HEK293 (cell line): ENCODE measurements around the gene COL24A1.

Source experiments
- CTCF ChIA-PET: fragments of 350-600 bp; formaldehyde crosslinking; extraction: SDS; loops from one replicate; lab custom pipeline; 2021; ENCODE audit warnings: antibody characterized with exemption; lab: Yijun Ruan, JAX
- POLR2A ChIA-PET: fragments of 300-600 bp; formaldehyde crosslinking; extraction: SDS; loops from one replicate; lab custom pipeline; 2020; ENCODE audit warnings: antibody characterized with exemption, inconsistent platforms; lab: Yijun Ruan, JAX
- H3K27ac ChIP-seq: fragments of 200-500 bp; sonication (Bioruptor generic); 2 replicates; pipeline ENCODE4 v1.5.1; 2014; ENCODE audit warnings: low read depth, low read length, control low read depth, inconsistent platforms; ENCODE audit errors: extremely low read depth
- H3K36me3 ChIP-seq, 2 experiments: fragments of 200-500 bp in 1 of 2; sonication (Bioruptor generic) in 1 of 2; 1 replicate in 1 of 2; 2 replicates in 1 of 2; pipeline ENCODE4 v1.5.1; 2014 to 2017; ENCODE audit warnings: inconsistent platforms in 2 of 2, low read length in 2 of 2; ENCODE audit not compliant: control insufficient read depth in 2 of 2, insufficient read depth in 1 of 2
- H3K4me1 ChIP-seq: fragments of 200-500 bp; sonication (Bioruptor generic); 2 replicates; pipeline ENCODE4 v1.5.1; 2014; ENCODE audit warnings: mild to moderate bottlenecking, low read length, inconsistent platforms; ENCODE audit not compliant: control insufficient read depth, insufficient read depth
- H3K4me3 ChIP-seq: 2 replicates; pipeline ENCODE4 v1.5.1; 2011; ENCODE audit warnings: low read depth, mild to moderate bottlenecking, control low read depth, low read length, moderate library complexity
- H3K9me3 ChIP-seq: fragments of 200-500 bp; sonication (Bioruptor generic); 2 replicates; pipeline ENCODE4 v1.5.1; 2014; ENCODE audit warnings: low read depth, low read length, inconsistent platforms; ENCODE audit not compliant: control insufficient read depth, insufficient read depth
- AEBP2 ChIP-seq: fragments of 450-650 bp; formaldehyde crosslinking; IDR thresholded peaks from 2 replicates; pipeline ENCODE4 v1.5.1; 2016; ENCODE audit warnings: missing biosample characterization, missing genetic modification characterization, borderline replicate concordance
- BCL6B ChIP-seq: fragments of 450-650 bp; formaldehyde crosslinking; IDR thresholded peaks from 2 replicates; pipeline ENCODE4 v1.5.1; 2017; ENCODE audit warnings: missing biosample characterization, missing genetic modification characterization
- EGR2 ChIP-seq: fragments of 450-650 bp; formaldehyde crosslinking; IDR thresholded peaks from 2 replicates; pipeline ENCODE4 v1.5.1; 2016; ENCODE audit warnings: low read depth, missing biosample characterization, missing genetic modification characterization
- GLI4 ChIP-seq: fragments of 450-650 bp; formaldehyde crosslinking; IDR thresholded peaks from 2 replicates; pipeline ENCODE4 v1.5.1; 2016; ENCODE audit warnings: missing biosample characterization, missing genetic modification characterization
- MYNN ChIP-seq: fragments of 450-650 bp; formaldehyde crosslinking; IDR thresholded peaks from 2 replicates; pipeline ENCODE4 v1.5.1; 2016; ENCODE audit warnings: missing biosample characterization, missing genetic modification characterization, borderline replicate concordance
- ZBTB10 ChIP-seq: fragments of 450-650 bp; formaldehyde crosslinking; IDR thresholded peaks from 2 replicates; pipeline ENCODE4 v1.5.1; 2016; ENCODE audit warnings: missing biosample characterization, missing genetic modification characterization
- ZFHX2 ChIP-seq: fragments of 450-650 bp; formaldehyde crosslinking; conservative IDR thresholded peaks from 2 replicates; pipeline ENCODE4 v1.5.1; 2016; ENCODE audit warnings: missing biosample characterization, missing genetic modification characterization
- ZNF10 ChIP-seq: fragments of 450-650 bp; formaldehyde crosslinking; IDR thresholded peaks from 2 replicates; pipeline ENCODE4 v1.5.1; 2017; ENCODE audit warnings: missing biosample characterization, missing genetic modification characterization
- ZNF146 ChIP-seq: fragments of 450-650 bp; formaldehyde crosslinking; IDR thresholded peaks from 2 replicates; pipeline ENCODE4 v1.5.1; 2016; ENCODE audit warnings: missing biosample characterization, missing genetic modification characterization
- ZNF354C ChIP-seq: fragments of 450-650 bp; formaldehyde crosslinking; IDR thresholded peaks from 2 replicates; pipeline ENCODE4 v1.5.1; 2016; ENCODE audit warnings: missing biosample characterization, missing genetic modification characterization, low read depth, borderline replicate concordance
- ZNF426 ChIP-seq: fragments of 450-650 bp; formaldehyde crosslinking; IDR thresholded peaks from 2 replicates; pipeline ENCODE4 v1.5.1; 2017; ENCODE audit warnings: missing biosample characterization, missing genetic modification characterization, mild to moderate bottlenecking, inconsistent platforms, moderate library complexity
- ZNF488 ChIP-seq: fragments of 450-650 bp; formaldehyde crosslinking; IDR thresholded peaks from 2 replicates; pipeline ENCODE4 v1.5.1; 2016; ENCODE audit warnings: missing biosample characterization, missing genetic modification characterization
- ZNF544 ChIP-seq: fragments of 450-650 bp; formaldehyde crosslinking; IDR thresholded peaks from 2 replicates; pipeline ENCODE4 v1.5.0; 2017; ENCODE audit warnings: missing biosample characterization, missing genetic modification characterization
- ZNF555 ChIP-seq: fragments of 450-650 bp; formaldehyde crosslinking; conservative IDR thresholded peaks from 2 replicates; pipeline ENCODE4 v1.5.1; 2017; ENCODE audit warnings: missing biosample characterization, mild to moderate bottlenecking, missing genetic modification characterization, inconsistent platforms
- ZNF561 ChIP-seq: fragments of 450-650 bp; IDR thresholded peaks from 2 replicates; pipeline ENCODE4 v1.5.1; 2018; ENCODE audit warnings: missing biosample characterization, missing genetic modification characterization, borderline replicate concordance
- ZNF610 ChIP-seq: fragments of 450-650 bp; formaldehyde crosslinking; IDR thresholded peaks from 2 replicates; pipeline ENCODE4 v1.5.1; 2016; ENCODE audit warnings: missing biosample characterization, missing genetic modification characterization, borderline replicate concordance
- ZNF639 ChIP-seq: fragments of 450-650 bp; formaldehyde crosslinking; IDR thresholded peaks from 2 replicates; pipeline ENCODE4 v1.5.1; 2016; ENCODE audit warnings: missing biosample characterization, missing genetic modification characterization
- ZNF654 ChIP-seq: fragments of 450-650 bp; formaldehyde crosslinking; IDR thresholded peaks from 2 replicates; pipeline ENCODE4 v1.5.1; 2016; ENCODE audit warnings: low read depth, missing biosample characterization, missing genetic modification characterization
- ZNF658 ChIP-seq: fragments of 450-650 bp; formaldehyde crosslinking; IDR thresholded peaks from 2 replicates; pipeline ENCODE4; 2016; ENCODE audit warnings: missing biosample characterization, missing genetic modification characterization
- ZNF677 ChIP-seq: fragments of 450-650 bp; IDR thresholded peaks from 2 replicates; pipeline ENCODE4 v1.5.0; 2018; ENCODE audit warnings: missing biosample characterization, mild to moderate bottlenecking, missing genetic modification characterization, moderate library complexity
- ZNF791 ChIP-seq: fragments of 450-650 bp; formaldehyde crosslinking; IDR thresholded peaks from 2 replicates; pipeline ENCODE4 v1.5.1; 2016; ENCODE audit warnings: missing biosample characterization, missing genetic modification characterization
- ZSCAN4 ChIP-seq: fragments of 450-650 bp; formaldehyde crosslinking; IDR thresholded peaks from 2 replicates; pipeline ENCODE4 v1.5.1; 2017; ENCODE audit warnings: missing biosample characterization, missing genetic modification characterization

The COL24A1 gene

GRCh38 chr1:86154571-86155050 lies 2.0 kb downstream of the COL24A1 start (continued):
- TF ChIP-seq BCL6B: no peak
- TF ChIP-seq ZNF654: no peak
- no peak for TF ChIP-seq ZNF488
- no peak for TF ChIP-seq GLI4 (tag by site-specific recombination)
- TF ChIP-seq ZNF639 (tag by site-specific recombination): no peak
- no peak for TF ChIP-seq EGR2
- no peak for TF ChIP-seq ZNF354C (tag by site-specific recombination)
- no peak for TF ChIP-seq ZNF555 (tag by site-specific recombination)
- TF ChIP-seq ZNF146: no peak

- CTCF ChIA-PET: no interaction called here
- Histone ChIP-seq H3K4me3 (no peak overlapping the region), H3K4me1 (no peaks in the 10 kb centered on the region; the same call in 1 of the 2 replicates), H3K9me3 (no peaks in the 10 kb centered on the region), H3K36me3 (no peaks in the 10 kb centered on the region)
- POLR2A ChIA-PET: no interaction called here
- TF ChIP-seq ZNF658 (tag by site-specific recombination) (no peak), AEBP2 (no peak), ZNF610 (tag by site-specific recombination) (no peak), MYNN (no peak), ZNF677 (no peak), ZNF544 (tag by site-specific recombination) (no peak), ZNF488 (no peak), ZFHX2 (no peak)
- TF ChIP-seq, all 188 proteins: peak for 0
- H3K27ac ChIP-seq: no peak overlapping the region
These were observed 2.7 kb downstream of the COL24A1 start for GRCh38 chr1:86153836-86154235.

GRCh38 chr1:86152887-86153286 lies 3.7 kb downstream of the COL24A1 start:
- Histone ChIP-seq H3K9me3 (no peaks in the 10 kb centered on the region), H3K36me3 (no peaks in the 10 kb centered on the region), H3K4me3 (no peak overlapping the region), H3K4me1 (no peaks in the 10 kb centered on the region; the same call in 1 of the 2 replicates), H3K27ac (no peak overlapping the region)
- ChIA-PET POLR2A (no interaction called here), CTCF (no interaction called here)
- TF ChIP-seq ZNF10 (tag by site-specific recombination) (no peak), ZNF561 (tag by site-specific recombination) (no peak), ZNF791 (tag by site-specific recombination) (no peak), ZSCAN4 (no peak), ZBTB10 (no peak), ZFHX2 (no peak), ZNF426 (tag by site-specific recombination) (no peak)
